Hepatocyte (in vitro differentiated cells): Measurements from ENCODE around the gene ATP1B2. TPM values are rescaled to one million over a fixed set of nuclear protein-coding genes. Genes with fewer than 3 reads are reported as not detected.

Experiments used
- DNase-seq: peaks from one replicate; pipeline ENCODE4 v3.0.0-alpha.2; 2016; ENCODE audit warnings: low spot score
- H2AFZ ChIP-seq: fragments of 200-600 bp; sonication (generic); 2 replicates; pipeline ENCODE4 v1.6.0; 2016; ENCODE audit warnings: antibody characterized with exemption, mild to moderate bottlenecking
- H3K27ac ChIP-seq: fragments of 200-600 bp; sonication (generic); 2 replicates; pipeline ENCODE4 v1.5.1; 2016; ENCODE audit warnings: mild to moderate bottlenecking
- H3K27me3 ChIP-seq: fragments of 200-600 bp; sonication (generic); 2 replicates; pipeline ENCODE4 v1.6.1; 2016
- H3K36me3 ChIP-seq: fragments of 200-600 bp; sonication (generic); replicated peaks from 2 replicates; pipeline ENCODE4 v1.5.1; 2016; ENCODE audit warnings: low read depth; ENCODE audit not compliant: insufficient read depth
- H3K4me1 ChIP-seq: fragments of 200-600 bp; sonication (generic); 2 replicates; pipeline ENCODE4 v1.5.1; 2016; ENCODE audit warnings: mild to moderate bottlenecking, moderate library complexity; ENCODE audit not compliant: insufficient read depth
- H3K4me2 ChIP-seq: fragments of 200-600 bp; sonication (generic); 2 replicates; pipeline ENCODE4 v1.6.0; 2016
- H3K4me3 ChIP-seq: fragments of 200-600 bp; sonication (generic); 2 replicates; pipeline ENCODE4 v1.5.1; 2016; ENCODE audit warnings: mild to moderate bottlenecking
- H3K79me2 ChIP-seq: fragments of 200-600 bp; sonication (generic); 2 replicates; pipeline ENCODE4 v1.6.0; 2017; ENCODE audit warnings: mild to moderate bottlenecking
- H3K9me2 ChIP-seq: fragments of 200-600 bp; sonication (generic); replicated peaks from 2 replicates; pipeline ENCODE4 v1.6.0; 2017; ENCODE audit warnings: mild to moderate bottlenecking; ENCODE audit not compliant: insufficient read depth
- H3K9me3 ChIP-seq: fragments of 200-600 bp; sonication (generic); 2 replicates; pipeline ENCODE4 v1.5.1; 2016; ENCODE audit warnings: low read depth, mild to moderate bottlenecking
- H4K20me1 ChIP-seq: fragments of 200-600 bp; sonication (generic); 2 replicates; pipeline ENCODE4 v1.6.0; 2016; ENCODE audit warnings: mild to moderate bottlenecking; ENCODE audit not compliant: insufficient read depth, poor library complexity, severe bottlenecking
- EZH2 ChIP-seq: fragments of 200-600 bp; sonication (generic); IDR thresholded peaks from 2 replicates; pipeline ENCODE4 v1.6.1; 2016; ENCODE audit warnings: antibody characterized with exemption, mild to moderate bottlenecking, borderline replicate concordance
- EZH2phosphoT487 ChIP-seq: fragments of 200-600 bp; sonication (generic); IDR thresholded peaks from one replicate; pipeline ENCODE4 v1.6.1; 2018; ENCODE audit warnings: antibody characterized with exemption, mild to moderate bottlenecking, low read depth, moderate library complexity; ENCODE audit not compliant: unreplicated experiment, severe bottlenecking
- WGBS: methylation state at CpG from one replicate; pipeline ENCODE4 v1.1.6; 2016; ENCODE audit warnings: low lambda C conversion rate; ENCODE audit errors: missing lambda C conversion rate; 5-methylcytosine and 5-hydroxymethylcytosine counted together
- polyA plus RNA-seq: library from polyadenylated mRNA; unstranded; fragments of >200 nt; fragmentation: Nextera tagmentation; extraction: Ambion mirVana; gene quantifications from 2 replicates; pipeline ENCODE4 v1.2.1, GENCODE V29; 2016
- total RNA-seq: library from RNA; depleted of rRNA; stranded (reverse); fragments of >200 nt; gene quantifications from 2 replicates; pipeline ENCODE4 v1.2.3, GENCODE V29; 2014
- TF ChIP-seq, protein P1 (sequence below): fragments of 200-600 bp; sonication (generic); IDR thresholded peaks from 2 replicates; pipeline ENCODE4 v1.5.1; 2016; ENCODE audit warnings: antibody characterized with exemption, mild to moderate bottlenecking; ENCODE audit not compliant: poor library complexity

ATP1B2 gene
- total and polyA plus RNA-seq, 2 experiments from 2014 or later: 0.23 to 2.5 TPM

DNA sequence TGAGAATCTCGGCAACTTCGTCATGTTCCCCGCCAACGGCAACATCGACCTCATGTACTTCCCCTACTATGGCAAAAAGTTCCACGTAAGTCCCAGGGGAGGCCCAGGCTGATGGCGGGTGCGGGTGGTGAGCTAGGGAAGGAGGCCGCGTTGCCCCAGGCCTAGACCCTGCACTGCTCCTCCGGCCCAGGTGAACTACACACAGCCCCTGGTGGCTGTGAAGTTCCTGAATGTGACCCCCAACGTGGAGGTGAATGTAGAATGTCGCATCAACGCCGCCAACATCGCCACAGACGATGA, 4.8 kb downstream of the ATP1B2 start:
- Histone ChIP-seq H3K4me2 (no peak overlapping the region), H3K4me1 (peaks cover 5% of the 10 kb centered on the region), H3K9me3 (no peaks in the 10 kb centered on the region), H4K20me1 (no peaks in the 10 kb centered on the region), H3K36me3 (no peaks in the 10 kb centered on the region), H2AFZ (no peak overlapping the region), H3K4me3 (no peak overlapping the region), H3K79me2 (no peaks in the 10 kb centered on the region), H3K9me2 (no peaks in the 10 kb centered on the region), H3K27ac (no peak overlapping the region), H3K27me3 (peaks cover 26% of the 10 kb centered on the region)
- 95% methylated on average over 16 of the region's 17 CpGs for WGBS
- no peak for TF ChIP-seq EZH2phosphoT487
- TF ChIP-seq, protein P1, sequence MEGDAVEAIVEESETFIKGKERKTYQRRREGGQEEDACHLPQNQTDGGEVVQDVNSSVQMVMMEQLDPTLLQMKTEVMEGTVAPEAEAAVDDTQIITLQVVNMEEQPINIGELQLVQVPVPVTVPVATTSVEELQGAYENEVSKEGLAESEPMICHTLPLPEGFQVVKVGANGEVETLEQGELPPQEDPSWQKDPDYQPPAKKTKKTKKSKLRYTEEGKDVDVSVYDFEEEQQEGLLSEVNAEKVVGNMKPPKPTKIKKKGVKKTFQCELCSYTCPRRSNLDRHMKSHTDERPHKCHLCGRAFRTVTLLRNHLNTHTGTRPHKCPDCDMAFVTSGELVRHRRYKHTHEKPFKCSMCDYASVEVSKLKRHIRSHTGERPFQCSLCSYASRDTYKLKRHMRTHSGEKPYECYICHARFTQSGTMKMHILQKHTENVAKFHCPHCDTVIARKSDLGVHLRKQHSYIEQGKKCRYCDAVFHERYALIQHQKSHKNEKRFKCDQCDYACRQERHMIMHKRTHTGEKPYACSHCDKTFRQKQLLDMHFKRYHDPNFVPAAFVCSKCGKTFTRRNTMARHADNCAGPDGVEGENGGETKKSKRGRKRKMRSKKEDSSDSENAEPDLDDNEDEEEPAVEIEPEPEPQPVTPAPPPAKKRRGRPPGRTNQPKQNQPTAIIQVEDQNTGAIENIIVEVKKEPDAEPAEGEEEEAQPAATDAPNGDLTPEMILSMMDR: no peak
- no peak for TF ChIP-seq EZH2
- no peak for DNase-seq

DNA sequence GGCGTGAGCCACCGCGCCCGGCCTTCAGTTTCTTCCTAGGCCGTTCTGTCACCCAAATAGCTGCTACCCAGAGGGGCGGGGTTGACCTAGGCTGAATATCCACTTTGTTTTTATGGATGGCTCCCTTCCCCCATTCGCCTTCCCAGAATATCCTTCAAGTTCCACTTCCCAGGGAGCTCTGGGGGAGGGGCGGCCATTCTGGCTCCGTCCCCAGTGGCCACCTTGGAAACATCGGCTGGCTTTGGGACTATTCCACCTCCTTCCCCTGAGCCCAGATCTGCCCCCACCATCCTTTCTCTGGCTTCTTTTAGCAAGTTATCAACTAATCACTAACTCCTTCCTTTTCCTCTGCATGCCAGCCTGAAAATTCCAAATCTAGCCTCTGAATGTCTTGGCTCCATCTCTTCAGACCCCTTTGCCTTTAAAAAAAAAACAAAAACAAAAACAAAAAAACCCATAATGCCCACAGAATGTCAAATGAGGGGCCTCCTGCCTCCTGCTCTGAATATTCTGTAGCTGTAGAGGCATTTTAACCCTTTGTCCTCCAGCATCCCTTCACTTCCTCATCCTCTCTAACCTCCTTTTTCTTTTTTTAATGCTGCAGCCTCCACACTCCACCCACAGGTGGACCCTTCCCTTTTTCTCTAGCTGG, 6.4 kb downstream of the ATP1B2 start:
- TF ChIP-seq, protein P1: no peak
- TF ChIP-seq EZH2phosphoT487: no peak
- no peak for TF ChIP-seq EZH2
- Histone ChIP-seq H2AFZ (no peak overlapping the region), H3K4me1 (no peaks in the 10 kb centered on the region), H3K9me2 (no peaks in the 10 kb centered on the region), H3K4me3 (no peak overlapping the region), H3K27me3 (peaks cover 14% of the 10 kb centered on the region), H4K20me1 (no peaks in the 10 kb centered on the region), H3K79me2 (no peaks in the 10 kb centered on the region), H3K4me2 (no peak overlapping the region), H3K27ac (no peak overlapping the region), H3K36me3 (no peaks in the 10 kb centered on the region), H3K9me3 (no peaks in the 10 kb centered on the region)
- DNase-seq: no peak
- WGBS: 27% methylated on average over 10 of the region's 10 CpGs

DNA sequence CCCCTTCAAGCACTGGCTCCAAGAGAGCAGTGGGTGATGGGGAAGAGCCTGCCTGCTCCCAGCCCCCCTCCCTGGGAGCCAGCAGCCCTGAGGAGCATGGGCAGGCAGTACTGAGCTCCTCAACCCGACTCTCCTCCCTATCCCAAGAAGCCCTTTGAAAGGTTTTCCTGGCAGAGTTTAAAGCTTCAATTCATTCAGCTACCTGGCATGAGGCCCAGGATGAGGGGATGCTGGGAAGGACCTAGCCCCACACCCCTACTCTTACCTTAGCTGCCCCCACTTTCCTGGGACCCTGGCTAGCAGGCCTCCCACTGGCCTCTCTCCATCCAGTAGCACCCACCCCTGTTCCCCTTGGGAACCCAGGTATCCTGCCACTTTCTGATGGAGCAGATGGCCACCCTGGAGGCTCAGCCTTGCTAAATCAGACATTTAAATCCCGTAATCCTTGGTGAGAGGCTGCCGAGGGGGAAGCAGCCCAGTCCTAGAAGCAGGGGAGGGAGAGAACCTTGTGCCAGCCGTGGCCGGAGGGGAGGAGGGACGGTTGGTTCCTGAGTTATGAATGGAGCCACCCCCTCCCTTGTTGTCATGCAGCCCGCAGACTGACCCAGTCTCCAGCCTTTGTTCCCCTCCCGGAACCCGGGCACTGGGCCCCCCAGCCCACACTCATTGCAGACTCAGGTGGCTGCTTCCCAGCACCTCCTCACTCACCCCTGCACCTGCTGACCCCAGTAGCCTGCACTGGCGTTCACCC, 17.1 kb downstream of the ATP1B2 start:
- Histone ChIP-seq H3K9me3 (no peaks in the 10 kb centered on the region), H3K4me2 (no peak overlapping the region), H3K4me3 (no peak overlapping the region), H3K9me2 (no peaks in the 10 kb centered on the region), H3K36me3 (no peaks in the 10 kb centered on the region), H3K27me3 (no peaks in the 10 kb centered on the region), H4K20me1 (no peaks in the 10 kb centered on the region), H3K79me2 (no peaks in the 10 kb centered on the region), H2AFZ (no peak overlapping the region), H3K27ac (no peak overlapping the region), H3K4me1 (no peaks in the 10 kb centered on the region)
- DNase-seq: no peak
- WGBS: 87% methylated on average over 10 of the region's 10 CpGs
- TF ChIP-seq EZH2 (no peak), EZH2phosphoT487 (no peak)
- TF ChIP-seq, protein P1: no peak
